ENCODE data around the gene KCTD2.

DNA sequence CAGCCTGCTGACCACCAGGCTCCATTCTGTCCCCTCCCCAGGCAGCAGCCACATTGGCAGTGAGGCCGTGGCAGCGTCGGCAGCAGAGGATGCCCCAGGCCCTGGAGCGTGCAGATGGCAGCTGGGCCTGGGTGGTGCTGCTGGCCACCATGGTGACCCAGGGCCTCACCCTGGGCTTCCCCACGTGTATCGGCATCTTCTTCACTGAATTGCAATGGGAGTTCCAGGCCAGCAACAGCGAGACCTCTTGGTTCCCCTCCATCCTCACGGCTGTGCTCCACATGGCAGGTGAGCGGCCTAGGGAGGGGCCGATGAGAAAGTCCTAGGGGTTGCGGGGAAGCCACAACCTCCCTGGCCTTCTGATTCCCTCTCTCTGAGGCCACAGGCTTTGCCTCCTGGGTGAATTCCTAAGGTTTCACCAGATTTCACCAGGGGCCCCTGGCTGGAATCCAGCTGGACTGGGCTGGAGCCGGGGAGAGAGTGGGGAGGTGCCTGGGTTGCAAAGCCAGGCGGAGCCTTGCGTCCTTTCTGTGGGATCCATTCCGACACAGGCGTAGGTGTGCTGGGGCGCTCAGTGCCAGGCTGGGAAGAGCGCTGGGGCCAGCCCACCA, 46.6 kb downstream of the KCTD2 start:
- TF ChIP-seq, protein P1, sequence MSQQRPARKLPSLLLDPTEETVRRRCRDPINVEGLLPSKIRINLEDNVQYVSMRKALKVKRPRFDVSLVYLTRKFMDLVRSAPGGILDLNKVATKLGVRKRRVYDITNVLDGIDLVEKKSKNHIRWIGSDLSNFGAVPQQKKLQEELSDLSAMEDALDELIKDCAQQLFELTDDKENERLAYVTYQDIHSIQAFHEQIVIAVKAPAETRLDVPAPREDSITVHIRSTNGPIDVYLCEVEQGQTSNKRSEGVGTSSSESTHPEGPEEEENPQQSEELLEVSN (IDR thresholded peaks at IDR 0.05; ENCODE audit: borderline replicate concordance in 1 of 2, extremely low read depth in 1 of 2, insufficient read depth in 1 of 2, insufficient read length in 1 of 2, low read depth in 1 of 2, low read length in 1 of 2, poor library complexity in 1 of 2, severe bottlenecking in 1 of 2): no peak
- TF ChIP-seq JUN (IDR thresholded peaks at IDR 0.05; ENCODE audit: borderline replicate concordance, low read depth, low read length): no peak
- no peak for TF ChIP-seq JUN (CRISPR knock-in tag; IDR thresholded peaks at IDR 0.05; ENCODE audit: borderline replicate concordance)
- no peak for TF ChIP-seq RCOR1 (IDR thresholded peaks at IDR 0.05; ENCODE audit: borderline replicate concordance in 1 of 2, low read depth in 2 of 2, low read length in 2 of 2)
- no peak for TF ChIP-seq SIN3A (IDR thresholded peaks at IDR 0.05; ENCODE audit: borderline replicate concordance in 2 of 2, control insufficient read depth in 1 of 2, low read depth in 2 of 2, low read length in 2 of 2)
- no peak for TF ChIP-seq ZNF324 (CRISPR knock-in tag; IDR thresholded peaks at IDR 0.05)
- TF ChIP-seq SP2 (IDR thresholded peaks at IDR 0.05; ENCODE audit: extremely low read depth, low read depth, low read length, poor library complexity, severe bottlenecking): no peak
- no peak for TF ChIP-seq ZNF584 (CRISPR knock-in tag; IDR thresholded peaks at IDR 0.05; ENCODE audit: low read depth)
- TF ChIP-seq MCM5 (IDR thresholded peaks at IDR 0.05; ENCODE audit: low read depth): no peak
- TF ChIP-seq, protein P2, sequence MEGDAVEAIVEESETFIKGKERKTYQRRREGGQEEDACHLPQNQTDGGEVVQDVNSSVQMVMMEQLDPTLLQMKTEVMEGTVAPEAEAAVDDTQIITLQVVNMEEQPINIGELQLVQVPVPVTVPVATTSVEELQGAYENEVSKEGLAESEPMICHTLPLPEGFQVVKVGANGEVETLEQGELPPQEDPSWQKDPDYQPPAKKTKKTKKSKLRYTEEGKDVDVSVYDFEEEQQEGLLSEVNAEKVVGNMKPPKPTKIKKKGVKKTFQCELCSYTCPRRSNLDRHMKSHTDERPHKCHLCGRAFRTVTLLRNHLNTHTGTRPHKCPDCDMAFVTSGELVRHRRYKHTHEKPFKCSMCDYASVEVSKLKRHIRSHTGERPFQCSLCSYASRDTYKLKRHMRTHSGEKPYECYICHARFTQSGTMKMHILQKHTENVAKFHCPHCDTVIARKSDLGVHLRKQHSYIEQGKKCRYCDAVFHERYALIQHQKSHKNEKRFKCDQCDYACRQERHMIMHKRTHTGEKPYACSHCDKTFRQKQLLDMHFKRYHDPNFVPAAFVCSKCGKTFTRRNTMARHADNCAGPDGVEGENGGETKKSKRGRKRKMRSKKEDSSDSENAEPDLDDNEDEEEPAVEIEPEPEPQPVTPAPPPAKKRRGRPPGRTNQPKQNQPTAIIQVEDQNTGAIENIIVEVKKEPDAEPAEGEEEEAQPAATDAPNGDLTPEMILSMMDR (IDR thresholded peaks at IDR 0.05 in 2 of 3, conservative IDR thresholded peaks at IDR 0.05 in 1 of 3; ENCODE audit: insufficient read depth in 2 of 3, low read depth in 1 of 3, low read length in 3 of 3): no peak
- TF ChIP-seq CBFB (CRISPR knock-in tag; IDR thresholded peaks at IDR 0.05): no peak
- no peak for TF ChIP-seq LARP7 (IDR thresholded peaks at IDR 0.05)
